ENCODE measurements around the gene COL11A2.

GRCh38 chr6:33204165-33204414 lies 11.8 kb upstream of the COL11A2 start:
- TF ChIP-seq, protein P1, sequence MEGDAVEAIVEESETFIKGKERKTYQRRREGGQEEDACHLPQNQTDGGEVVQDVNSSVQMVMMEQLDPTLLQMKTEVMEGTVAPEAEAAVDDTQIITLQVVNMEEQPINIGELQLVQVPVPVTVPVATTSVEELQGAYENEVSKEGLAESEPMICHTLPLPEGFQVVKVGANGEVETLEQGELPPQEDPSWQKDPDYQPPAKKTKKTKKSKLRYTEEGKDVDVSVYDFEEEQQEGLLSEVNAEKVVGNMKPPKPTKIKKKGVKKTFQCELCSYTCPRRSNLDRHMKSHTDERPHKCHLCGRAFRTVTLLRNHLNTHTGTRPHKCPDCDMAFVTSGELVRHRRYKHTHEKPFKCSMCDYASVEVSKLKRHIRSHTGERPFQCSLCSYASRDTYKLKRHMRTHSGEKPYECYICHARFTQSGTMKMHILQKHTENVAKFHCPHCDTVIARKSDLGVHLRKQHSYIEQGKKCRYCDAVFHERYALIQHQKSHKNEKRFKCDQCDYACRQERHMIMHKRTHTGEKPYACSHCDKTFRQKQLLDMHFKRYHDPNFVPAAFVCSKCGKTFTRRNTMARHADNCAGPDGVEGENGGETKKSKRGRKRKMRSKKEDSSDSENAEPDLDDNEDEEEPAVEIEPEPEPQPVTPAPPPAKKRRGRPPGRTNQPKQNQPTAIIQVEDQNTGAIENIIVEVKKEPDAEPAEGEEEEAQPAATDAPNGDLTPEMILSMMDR (IDR thresholded peaks at IDR 0.05): no peak
- TF ChIP-seq POLR2A (IDR thresholded peaks at IDR 0.05): no peak

Measured in lower leg skin (tissue), 3 donors.